Hematopoietic multipotent progenitor cell treated with erythropoietin and hydrocortisone succinate and interleukin-3 and kit ligand, for 8 days (in vitro differentiated cells): ENCODE measurements around the gene SLC25A22.

Source experiments
- DNase-seq: peaks from one replicate; pipeline ENCODE4 v3.0.0-alpha.2; 2015

SLC25A22 gene

DNA sequence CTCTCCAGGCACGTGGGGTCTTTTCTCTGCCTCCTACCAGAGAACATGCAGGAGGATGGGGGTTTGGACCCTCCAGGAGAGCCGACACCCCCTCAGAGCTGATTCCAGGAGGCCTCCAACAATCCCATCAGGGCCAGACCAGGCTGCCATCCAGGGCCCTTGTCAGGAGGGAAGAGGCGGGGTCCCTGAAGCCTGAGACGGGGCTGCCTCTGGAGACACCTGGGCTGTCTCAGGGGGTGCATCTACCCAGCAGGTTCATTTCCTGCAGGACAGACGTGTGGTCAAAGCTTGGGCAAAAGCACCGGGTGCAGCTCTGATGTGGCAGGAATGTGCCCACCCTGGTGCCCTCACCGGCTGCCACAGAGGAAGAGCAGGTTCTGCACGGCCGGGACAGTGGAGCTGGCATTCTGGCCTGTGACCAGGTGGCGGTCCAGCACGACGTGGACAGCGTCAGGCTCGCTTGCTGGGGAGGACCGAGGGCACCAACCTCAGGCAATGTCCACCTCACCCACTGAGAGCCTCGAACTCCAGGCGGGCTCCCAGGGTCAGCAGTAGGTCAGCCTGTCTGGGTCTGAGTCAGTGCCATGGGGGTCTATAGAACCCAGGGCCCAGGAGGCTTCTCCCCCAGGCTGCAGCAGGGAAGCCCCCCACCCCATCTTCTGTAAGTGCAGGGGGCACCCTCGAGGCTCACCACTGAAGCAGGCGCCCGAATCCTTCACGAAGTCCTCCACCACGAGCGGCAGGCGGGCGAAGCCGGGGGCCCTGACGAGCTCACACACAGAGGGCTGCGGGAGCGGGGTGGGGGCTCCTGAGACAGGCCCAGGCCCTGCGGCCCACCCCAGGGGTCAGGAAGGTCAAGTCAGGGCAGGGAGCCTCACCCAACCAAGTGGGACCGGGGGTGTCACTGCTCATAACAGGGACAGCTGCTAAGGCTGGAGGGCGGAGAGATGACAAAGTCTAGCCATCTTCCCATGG is 27.2 kb downstream of the SLC25A22 start:
- no peak for DNase-seq

DNA sequence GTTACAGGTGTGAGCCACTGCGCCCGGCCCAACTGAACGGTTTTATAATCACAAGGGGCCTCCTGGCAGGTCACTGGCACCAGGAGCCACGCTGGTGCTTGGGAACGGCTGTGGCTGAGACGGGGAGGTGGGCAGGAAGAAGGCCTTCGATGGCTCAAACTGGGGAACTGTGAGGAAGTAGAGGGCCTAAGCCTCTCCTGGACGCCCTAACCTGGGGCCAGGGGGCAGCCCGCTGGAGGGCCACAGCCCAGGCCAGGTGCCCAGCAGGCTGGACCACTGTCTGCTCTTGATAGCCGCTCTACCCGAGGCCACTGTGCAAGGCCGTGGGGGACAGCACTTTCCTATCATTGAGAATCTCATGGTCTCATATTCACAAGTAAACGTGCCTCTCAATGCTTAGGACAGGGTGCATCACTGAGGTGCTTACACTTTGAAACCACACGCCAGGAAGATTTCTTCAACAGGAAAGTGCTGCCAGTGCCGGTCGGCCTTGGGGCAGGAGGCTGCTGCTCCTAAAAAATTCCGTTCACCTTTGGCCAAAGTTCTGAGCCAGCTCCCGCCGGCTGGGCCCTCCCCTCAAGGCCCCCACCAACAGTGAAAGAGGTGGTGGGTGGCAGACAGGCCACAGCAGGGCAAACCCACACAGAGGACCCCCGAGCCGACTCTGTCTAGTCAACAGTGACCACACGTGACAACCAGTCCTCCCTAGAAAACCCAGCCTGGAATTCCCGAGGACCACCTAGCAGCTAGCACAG is 28.0 kb downstream of the SLC25A22 start:
- DNase-seq: no peak

DNA sequence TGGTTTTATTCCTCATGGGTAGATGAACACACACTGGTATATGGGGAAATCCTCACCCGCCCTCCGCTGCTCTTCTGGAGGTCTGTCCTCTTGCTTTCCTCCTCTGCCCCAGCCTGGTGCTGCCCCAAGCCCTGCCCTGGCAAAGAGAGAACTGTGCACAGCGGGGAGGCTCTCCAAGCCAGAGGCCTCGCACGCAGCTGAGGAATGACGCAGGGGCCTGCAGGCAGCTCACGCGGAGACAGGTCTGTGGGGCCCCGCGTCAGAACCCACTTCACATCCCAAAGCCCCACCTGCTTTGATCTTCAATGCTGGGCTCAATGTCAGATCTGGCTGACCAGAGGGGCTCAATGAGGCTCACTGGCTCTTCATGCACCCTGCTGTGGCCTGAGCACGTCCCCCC is 30.8 kb downstream of the SLC25A22 start:
- no peak for DNase-seq

DNA sequence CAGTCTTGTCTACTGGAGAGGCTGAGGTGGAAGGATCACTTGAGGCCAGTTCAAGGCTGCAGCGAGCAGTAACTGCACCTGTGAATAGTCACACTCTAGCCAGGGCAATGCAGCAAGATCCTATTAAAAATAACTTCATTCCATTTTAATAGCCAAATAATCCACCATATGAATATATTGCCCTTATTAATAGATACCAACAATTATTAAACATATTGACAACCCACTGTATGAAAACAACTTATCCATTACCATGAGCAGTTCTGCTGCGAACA is 31.2 kb downstream of the SLC25A22 start:
- no peak for DNase-seq

DNA sequence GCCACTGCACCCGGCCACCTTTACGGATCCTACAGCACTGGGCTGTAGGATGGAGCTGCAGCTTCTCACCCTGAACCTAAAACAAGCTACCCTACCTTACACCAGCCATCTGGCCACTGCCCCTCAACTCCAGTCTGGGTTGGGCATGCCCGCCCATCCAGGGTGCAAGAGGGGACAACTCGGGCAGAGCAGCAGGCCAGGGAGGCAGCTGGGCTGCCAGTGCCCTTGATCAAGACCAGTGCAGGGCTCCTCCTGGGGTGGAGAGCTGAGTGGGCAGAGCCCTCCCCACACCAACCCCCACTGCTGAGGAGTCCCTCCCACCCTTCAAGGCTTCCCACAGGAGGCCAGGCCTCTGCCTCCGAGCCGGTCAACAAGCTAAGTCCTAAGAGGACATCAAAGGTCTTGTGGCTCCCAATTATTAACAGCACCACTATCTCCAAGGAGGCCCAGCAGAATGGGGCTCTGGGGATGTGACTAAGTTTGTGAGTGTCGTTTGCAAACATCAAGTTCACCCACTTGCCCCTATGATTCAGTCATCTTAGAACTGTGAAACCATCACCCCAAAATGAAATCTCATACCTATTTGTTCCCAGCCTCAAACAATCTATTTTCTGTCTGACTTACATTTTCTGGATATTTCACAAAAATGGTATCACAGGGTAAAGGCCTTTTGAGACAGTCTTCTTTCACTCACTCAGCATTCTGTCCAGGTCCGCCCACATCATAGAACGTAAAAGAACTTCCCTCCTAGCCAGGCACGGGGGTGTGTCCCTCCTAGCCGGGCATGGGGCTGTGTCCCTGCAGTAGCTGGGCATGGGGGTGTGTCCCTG is 31.8 kb downstream of the SLC25A22 start:
- DNase-seq: no peak

DNA sequence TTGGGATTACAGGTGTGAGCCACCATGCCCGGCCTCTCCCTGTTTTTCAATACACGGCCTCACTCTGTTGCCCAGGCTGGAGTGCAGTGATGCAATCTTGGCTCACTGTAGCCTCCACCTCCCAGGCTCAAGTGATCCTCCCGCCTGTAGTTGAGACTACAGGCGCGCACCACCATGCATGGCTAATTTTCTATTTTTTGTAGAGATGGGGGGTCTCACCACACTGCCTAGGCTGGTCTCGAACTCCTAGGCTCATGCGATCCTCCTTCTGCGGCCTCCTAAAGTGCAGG is 32.3 kb downstream of the SLC25A22 start:
- DNase-seq: no peak

DNA sequence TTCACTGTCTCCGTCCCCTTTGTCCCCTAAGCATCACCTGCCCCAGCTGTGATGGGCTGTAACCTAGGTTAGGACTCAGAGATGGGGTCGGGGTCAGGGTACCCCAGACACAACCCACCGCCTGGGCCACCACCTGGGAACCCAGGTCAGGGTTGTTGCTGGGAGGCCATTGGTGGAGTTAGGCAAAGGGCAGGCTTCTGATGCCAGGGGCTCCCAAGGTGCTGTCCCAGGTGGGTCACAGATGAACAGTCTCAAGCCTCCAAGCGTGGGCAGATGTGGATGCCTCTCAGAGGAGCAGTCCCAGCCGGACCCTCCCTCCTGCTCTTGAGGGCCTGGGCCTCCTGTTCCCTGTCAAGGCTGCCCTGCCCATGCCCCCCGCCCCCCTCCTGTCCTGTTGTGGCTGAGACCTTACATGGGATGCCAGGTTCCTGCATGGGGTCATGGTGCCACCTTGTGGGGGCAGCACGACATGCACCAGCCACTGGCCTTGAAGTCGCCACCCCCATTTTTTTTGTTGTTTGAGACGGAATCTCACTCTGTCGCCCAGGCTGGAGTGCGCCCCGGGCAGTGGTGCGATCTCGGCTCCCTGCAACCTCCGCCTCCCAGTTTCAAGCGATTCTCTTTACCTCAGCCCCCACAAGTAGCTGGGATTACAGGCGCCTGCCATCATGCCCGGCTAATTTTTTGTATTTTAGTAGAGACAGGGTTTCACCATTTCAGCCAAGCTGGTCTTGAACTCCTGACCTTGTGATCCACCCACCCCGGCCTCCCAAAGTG is 32.9 kb downstream of the SLC25A22 start:
- DNase-seq: peak; percentile 74

DNA sequence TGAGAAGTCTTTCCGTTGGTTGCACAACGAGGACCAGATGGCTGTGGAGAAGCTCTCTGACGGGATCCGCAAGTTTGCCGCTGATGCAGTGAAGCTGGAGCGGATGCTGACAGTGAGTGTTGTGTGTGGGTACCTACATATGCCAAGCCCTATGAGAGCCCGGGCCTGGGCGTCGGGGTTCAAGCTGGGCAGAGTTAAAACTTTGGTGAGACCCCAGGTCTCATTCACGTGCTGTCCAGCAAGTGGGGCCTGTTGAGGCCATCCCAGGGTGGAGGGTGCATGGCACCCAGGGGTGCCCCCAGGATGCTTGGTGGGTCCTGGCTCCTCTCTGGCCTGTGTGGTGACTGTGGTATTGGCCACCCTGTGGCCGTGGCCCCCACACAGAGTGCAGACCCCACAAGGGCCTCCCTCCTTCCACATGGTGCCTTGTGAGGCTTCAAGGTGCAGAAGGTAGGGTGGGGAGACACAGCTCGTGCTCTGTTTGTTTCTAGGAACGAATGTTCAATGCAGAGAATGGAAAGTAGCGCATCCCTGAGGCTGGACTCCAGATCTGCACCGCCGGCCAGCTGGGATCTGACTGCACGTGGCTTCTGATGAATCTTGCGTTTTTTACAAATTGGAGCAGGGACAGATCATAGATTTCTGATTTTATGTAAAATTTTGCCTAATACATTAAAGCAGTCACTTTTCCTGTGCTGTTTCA is 33.6 kb downstream of the SLC25A22 start:
- DNase-seq: no peak

DNA sequence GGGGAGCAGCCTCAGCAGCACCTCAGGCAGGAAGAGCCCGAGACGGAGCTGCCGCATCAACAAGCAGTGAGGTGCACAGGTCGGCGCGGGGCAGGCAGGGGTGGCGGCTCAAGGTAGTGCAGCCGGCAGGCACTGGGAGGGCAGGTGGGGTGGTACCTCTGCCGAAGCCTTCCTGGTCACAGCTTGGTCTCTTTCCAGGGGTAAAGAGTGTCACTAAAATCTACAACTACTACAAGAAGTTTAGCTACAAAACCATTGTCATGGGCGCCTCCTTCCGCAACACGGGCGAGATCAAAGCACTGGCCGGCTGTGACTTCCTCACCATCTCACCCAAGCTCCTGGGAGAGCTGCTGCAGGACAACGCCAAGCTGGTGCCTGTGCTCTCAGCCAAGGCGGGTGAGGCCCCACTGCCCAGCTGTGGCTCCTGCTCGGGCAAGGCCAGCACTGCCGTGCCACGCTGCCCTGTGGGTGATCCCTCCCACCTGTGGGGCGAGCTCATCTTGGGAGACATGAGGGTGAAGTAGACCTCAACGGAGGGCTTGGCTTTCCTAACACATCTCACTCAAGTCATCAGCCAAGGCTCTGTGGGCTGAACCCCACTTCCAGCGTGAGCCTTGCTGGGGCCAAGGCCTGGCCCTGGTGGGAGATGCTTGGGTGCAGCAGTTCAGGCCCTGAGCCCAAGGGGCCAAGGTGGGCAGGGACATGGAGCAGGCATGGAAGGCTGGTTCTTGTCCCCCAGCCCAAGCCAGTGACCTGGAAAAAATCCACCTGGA is 34.3 kb downstream of the SLC25A22 start:
- DNase-seq: no peak

DNA sequence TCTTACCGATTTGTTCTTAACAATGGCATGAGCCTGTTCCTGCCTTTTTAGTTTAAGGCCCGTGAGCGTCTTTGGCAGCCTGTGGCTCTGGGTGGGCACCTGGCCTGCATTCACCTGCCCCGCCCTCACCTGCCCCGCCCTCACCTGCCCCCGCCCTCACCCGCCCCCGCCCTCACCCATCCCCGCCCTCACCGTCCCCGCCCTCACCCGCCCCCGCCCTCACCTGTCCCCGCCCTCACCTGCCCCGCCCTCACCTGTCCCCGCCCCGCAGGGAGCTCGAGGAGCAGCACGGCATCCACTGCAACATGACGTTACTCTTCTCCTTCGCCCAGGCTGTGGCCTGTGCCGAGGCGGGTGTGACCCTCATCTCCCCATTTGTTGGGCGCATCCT is 35.0 kb downstream of the SLC25A22 start:
- no peak for DNase-seq

DNA sequence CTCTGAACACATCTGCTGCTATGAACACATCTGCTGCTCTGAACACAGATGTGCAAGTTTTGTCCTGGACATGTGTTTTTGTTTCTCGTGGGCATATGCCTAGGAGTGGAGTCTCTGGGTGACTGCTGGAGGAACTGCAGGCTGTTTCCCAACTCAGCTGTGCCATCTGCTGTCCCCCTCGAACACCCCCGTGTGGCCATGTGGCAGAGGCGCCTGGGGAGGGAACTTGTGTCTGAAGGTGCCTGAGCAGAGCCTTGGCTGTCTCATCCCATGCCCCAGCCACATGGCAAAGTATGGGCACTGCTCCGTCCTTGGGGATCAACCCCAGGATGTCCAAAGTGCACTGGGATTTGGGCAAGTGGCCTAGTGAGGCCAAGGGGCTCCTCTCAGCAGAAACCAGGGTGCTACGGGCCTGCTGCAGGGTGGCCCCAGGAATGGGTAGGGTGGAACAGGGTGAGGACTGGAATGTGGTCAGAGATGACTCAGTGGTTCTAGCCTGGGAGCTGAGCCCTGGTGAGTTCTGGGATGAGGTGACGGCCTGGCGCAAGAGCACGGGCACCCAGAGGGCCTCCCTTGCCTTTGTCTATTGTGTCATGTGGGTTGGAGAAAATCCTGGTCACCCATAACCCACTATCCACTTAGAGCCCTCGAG is 35.5 kb downstream of the SLC25A22 start:
- peak; percentile 69 for DNase-seq

DNA sequence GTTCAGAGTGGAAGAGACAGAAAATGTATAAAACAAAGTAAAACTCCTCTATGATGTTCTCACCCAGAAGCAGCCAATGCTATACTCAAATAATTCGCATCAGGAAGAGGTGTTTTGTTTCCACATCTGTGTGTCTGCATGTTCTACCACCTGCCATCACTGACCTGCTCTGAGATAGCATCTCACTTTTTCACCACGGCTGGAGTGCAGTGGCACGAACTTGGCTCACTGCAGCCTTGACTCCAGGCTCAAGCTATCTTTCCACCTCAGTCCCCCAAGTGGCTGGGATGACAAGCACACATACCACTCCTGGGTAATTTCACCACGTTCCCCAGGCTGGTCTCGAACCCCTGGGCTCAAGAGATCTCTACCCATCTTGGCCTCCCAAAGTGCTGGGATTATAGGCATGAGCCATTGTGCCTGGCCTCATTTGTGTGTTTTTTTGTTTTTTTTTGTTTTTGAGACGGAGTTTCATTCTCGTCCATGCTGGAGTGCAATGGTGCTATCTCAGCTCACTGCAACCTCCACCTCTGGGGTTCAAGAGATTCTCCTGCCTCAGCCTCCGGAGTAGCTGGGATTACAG is 36.5 kb downstream of the SLC25A22 start:
- no peak for DNase-seq

DNA sequence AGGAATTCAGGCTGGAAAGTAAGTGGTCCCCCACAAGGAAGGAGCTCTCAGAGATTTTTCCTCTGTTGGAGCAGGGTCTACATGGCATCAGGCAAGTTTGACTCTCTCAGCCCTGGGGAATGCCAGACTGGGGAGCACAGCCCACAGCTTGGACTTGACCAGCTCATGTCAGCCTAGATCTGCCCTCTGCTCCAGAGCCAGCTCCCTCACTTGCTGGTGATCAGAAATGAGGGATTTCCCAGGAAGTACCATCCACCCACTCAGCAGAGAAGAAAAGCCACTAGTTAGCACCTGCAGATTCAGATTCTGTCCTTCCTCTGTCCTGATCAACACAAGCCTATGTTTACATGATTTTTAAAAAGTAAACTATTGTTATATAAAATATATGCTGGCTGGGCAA is 37.8 kb downstream of the SLC25A22 start:
- DNase-seq: no peak

DNA sequence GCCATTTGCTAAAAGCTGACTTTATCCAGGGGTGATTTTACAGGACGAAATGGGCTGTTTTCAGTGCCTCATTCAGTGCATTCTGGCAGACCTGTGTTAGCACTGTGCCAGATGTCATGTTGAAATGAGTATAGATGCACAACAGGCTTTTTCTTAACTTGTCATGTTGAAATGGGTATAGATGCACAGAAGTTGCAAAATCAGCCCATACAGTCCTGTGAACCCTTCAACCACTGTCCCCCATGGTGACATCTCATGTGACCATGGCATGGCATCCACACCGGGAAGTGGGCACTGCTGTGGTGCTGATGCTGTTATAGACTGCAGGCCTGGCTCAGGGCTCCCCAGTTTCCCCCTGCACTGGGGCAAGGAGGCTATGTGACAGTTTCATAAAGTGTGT is 48.4 kb downstream of the SLC25A22 start:
- DNase-seq: no peak

DNA sequence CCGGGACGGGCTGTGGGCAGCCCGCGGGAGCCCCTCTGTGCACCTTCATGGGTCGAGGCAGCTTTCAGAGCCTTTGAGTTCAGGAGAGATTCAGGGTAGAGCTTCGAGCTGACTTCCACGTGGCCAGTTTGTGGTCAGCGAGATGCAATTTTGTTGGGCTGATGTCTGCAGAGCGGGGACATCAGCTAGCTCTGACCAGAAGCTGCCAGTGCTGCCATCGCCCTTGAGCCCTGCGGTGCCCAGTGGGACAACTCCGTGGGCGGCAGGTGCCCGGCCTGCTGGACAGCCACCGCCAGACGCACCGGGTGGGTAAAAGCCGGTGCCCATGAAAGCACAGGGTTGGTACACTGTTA is 50.1 kb downstream of the SLC25A22 start:
- DNase-seq: peak; percentile 34

DNA sequence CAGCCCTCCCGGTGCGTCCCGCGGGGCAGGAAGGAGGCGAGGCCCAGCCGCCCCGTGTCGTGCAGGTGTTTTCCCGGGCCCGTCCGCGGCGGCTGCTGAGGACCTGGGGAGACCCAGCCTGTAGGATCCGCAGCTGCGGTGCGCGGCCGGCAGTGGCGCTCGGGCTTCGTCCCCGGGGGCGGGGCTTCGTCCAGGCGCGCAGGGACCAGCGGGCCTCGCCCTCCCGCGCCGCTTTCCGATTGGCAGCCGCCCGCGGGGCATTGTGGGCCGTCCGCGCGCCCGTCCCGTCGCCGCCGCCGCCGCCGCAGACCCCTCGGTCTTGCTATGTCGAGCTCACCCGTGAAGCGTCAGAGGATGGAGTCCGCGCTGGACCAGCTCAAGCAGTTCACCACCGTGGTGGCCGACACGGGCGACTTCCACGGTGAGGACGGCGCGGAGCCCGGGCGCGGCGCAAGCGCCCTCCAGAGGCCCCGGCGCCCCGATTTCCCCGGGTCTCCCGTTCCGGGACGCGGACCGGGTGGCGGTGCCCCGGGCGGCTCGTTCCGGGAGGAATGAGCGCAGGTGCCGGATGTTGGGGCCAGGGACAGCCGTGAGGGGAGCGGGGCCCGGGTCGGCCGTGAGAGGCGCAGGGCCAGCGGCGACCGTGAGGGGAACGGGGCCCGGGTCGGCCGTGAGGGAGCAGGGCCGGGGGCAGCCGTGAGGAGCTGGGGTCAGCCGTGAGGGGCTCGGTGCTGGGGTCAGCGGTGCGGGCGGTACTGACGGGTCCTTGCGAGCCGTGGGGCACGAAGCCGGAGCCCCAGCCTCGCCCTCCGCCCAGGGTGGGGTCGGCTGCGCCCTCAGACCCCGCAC is 50.7 kb downstream of the SLC25A22 start, which contains the start of gene TALDO1:
Gene TALDO1, plus strand, starts transcription at position 307 of the 849 bp plus-strand sequence. Its CDS starts 18 bp downstream, at position 325.
- peak; percentile 87 for DNase-seq

DNA sequence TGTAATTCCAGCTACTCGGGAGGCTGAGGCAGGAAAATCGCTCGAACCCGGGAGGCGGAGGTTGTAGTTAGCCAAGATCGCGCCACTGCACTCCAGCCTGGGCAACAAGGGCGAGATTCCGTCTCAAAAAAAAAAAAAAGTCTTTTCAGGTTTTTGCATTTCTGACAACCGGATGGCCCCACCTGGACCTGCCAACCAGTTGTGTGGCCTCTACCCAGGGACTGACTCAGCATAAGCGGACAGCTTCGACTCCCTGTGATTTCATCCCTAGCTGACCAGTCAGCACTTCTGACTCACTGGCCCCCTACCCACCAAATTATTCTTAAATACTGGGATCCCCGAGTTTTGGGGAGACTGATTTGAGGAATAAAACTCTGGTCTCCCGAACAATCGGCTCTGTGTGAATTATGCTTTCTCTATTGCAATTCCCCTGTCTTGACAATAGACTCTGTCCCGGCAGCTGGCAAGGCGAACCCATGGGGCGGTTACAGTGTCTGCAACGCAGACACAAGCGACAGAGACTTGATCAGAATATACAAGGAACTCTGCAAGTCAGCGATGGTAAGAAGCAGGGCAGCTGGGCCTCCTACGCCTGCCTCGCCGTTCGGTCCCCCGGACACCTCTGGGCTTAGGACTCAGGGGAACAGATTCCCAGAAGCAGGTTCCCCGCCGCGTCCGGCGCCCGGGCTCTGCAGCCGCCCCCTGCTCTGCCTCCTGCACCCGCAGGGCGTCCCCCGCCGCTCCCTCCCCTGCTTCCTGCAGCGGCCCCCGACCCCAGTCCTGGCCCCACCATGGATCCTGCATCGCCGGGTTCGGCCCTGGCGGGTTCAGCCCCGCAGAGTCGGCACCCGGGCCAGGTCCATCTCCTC is 51.6 kb downstream of the SLC25A22 start:
- peak; percentile 49 for DNase-seq

DNA sequence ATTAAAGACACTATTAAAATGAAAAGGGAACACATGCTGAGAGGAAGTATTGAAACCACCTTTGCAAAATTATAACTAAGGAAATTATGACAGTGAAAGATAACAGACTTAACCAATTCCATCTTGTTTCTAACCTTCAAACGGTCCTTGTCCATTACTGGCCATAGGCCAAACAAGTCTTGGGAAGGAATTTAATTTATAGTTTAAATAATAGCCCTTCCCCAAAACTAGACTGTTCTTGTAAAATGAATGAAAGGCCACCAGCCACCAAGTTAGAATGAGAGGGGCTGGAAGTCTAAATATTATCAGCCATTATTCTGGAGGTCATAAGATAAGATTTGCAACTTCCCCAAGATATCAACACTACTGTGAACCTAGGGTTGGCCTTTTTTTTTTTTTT is 52.7 kb downstream of the SLC25A22 start:
- peak; percentile 43 for DNase-seq
